ENCODE results near the gene CDKAL1.

- no peak for TF ChIP-seq POLR2A (IDR thresholded peaks at IDR 0.05)
- TF ChIP-seq CTCF (IDR thresholded peaks at IDR 0.05), result no peak
- no peak for TF ChIP-seq POLR2AphosphoS5 (IDR thresholded peaks at IDR 0.05)
Measured at GRCh38 chr6:21048047-21048446, 513.8 kb downstream of the CDKAL1 start.
